DND-41 (cell line): Measurements from ENCODE around the gene DDX60.

Experiments
- CTCF ChIP-seq: IDR thresholded peaks from 2 replicates; pipeline ENCODE4 v1.5.1; 2012; ENCODE audit warnings: borderline replicate concordance, low read length, moderate library complexity, mild to moderate bottlenecking; ENCODE audit not compliant: poor library complexity, severe bottlenecking; ENCODE audit errors: extremely low read depth
- EZH2 ChIP-seq: IDR thresholded peaks from 3 replicates; pipeline ENCODE4 v1.6.1; 2012; ENCODE audit warnings: borderline replicate concordance, low read depth, mild to moderate bottlenecking, moderate library complexity, low read length, inconsistent platforms; ENCODE audit not compliant: severe bottlenecking

GRCh38 chr4:168293386-168293975, 25.1 kb downstream of the DDX60 start:
- TF ChIP-seq CTCF = no peak
- no peak for TF ChIP-seq EZH2
